Subcutaneous adipose tissue (tissue), 4 donors: ENCODE data around the gene RASA3. TPM values are rescaled to one million over a fixed set of nuclear protein-coding genes. Genes with fewer than 3 reads are reported as not detected.

Experiments
- total RNA-seq, 4 donors: library from RNA; depleted of rRNA; stranded (reverse); fragments of >200 nt; gene quantifications; one replicate each; pipeline ENCODE4 v1.1.0, GENCODE V29; 2016
- TF ChIP-seq, protein P1 (sequence below): fragments of 450-650 bp; IDR thresholded peaks from one replicate; pipeline ENCODE4 v1.5.1; 2016; ENCODE audit warnings: low read depth, mild to moderate bottlenecking, control low read depth, antibody characterized with exemption, moderate library complexity

The RASA3 gene
- total RNA-seq, 4 donors from 2014 or later, result 36.9 to 70.1 (median 46.3) TPM

DNA sequence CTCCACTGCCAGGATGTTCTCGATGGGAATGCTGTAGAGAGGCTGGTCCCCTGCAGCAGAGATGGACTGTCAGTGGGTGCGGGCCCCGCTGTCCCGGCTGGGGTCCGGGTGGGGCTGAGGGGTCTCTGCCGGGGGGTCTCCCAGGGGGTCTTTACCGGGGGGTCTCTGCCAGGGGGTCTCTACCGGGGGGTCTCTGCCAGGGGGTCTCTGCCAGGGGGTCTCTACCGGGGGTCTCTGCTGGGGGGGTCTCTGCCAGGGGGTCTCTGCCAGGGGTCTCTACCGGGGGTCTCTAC, 132.9 kb downstream of the RASA3 start:
- TF ChIP-seq, protein P1, sequence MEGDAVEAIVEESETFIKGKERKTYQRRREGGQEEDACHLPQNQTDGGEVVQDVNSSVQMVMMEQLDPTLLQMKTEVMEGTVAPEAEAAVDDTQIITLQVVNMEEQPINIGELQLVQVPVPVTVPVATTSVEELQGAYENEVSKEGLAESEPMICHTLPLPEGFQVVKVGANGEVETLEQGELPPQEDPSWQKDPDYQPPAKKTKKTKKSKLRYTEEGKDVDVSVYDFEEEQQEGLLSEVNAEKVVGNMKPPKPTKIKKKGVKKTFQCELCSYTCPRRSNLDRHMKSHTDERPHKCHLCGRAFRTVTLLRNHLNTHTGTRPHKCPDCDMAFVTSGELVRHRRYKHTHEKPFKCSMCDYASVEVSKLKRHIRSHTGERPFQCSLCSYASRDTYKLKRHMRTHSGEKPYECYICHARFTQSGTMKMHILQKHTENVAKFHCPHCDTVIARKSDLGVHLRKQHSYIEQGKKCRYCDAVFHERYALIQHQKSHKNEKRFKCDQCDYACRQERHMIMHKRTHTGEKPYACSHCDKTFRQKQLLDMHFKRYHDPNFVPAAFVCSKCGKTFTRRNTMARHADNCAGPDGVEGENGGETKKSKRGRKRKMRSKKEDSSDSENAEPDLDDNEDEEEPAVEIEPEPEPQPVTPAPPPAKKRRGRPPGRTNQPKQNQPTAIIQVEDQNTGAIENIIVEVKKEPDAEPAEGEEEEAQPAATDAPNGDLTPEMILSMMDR, result no peak

DNA sequence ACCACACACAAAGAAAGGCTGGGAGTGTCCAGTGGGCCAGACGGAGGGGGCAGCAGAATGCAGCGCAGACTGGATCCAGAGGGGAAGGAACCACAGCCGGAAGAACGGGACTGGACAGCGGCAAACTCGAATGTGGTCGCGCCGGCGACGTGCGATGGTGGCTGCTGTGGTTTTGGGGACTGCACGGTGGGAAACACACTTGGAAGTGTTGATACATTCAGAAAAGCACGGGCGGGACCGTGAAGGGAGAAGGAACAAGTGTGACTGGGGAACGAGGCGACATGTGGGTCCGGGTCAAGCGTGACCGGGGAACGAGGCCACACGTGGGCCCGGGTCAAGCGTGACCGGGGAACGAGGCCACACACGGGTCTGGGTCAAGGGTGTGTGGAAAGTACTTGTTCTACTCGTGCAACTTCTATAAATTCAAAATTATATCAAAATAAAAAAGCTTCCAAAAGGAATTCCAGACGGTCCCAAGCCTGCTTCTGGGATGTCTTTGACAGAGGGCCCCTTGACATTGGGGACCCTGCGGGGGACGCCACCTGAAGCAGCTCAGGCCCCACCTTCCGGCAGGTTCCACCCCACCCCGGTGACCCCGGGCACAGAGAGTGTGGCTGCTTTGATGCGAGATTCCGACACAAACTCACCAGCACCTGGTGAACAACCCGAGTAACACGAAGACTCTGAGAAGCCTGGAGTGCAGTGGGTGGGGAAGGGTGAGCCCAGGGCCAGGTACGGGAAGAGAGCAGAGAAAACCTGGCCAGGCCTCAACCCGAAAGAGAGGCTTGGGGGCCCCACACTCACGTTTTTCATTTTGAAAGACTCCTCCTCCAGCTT, 133.4 kb downstream of the RASA3 start:
- TF ChIP-seq, protein P1, result no peak

DNA sequence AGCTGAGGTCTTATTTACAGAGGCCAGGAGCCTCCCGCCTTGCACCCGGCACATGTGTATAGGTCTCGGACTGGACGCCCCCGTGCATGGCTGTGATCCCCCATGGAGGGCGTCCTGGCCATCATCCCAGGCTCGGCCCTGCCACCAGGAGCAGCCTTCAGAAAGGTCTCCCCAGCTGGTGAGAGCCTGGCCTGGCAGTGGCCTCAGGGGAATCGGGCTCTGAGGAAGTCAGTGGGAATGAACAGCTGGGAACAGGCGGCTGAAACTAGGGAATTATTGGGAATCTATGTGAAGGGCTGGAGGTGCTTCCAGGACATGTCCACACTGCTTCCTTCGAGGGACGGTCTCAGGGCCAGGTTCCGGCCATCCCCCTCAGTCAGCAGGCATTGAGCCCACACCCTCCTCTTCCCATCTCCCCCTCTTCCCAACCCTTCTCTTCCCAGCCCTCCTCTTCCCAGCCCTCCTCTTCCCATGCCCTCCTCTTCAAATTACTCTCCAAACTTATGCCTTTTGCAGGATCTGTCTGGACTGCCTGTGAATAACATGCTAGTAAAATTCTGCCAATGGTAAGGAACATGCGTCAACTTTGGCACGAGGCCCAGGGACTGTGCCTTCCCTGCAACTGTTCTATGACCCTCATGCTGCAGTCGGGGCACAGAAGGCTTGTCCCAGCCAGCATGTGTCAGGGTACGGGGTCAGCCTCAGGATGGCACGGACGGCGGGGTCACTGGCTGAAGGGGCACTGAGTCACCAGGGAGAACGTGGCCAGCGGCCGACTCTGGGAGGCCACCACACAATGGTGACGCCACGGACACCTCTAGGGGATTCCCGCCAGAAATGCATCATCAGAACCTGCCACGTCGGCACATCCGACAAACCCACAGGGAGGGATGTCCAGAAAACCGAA, 134.3 kb downstream of the RASA3 start:
- TF ChIP-seq, protein P1, result no peak

DNA sequence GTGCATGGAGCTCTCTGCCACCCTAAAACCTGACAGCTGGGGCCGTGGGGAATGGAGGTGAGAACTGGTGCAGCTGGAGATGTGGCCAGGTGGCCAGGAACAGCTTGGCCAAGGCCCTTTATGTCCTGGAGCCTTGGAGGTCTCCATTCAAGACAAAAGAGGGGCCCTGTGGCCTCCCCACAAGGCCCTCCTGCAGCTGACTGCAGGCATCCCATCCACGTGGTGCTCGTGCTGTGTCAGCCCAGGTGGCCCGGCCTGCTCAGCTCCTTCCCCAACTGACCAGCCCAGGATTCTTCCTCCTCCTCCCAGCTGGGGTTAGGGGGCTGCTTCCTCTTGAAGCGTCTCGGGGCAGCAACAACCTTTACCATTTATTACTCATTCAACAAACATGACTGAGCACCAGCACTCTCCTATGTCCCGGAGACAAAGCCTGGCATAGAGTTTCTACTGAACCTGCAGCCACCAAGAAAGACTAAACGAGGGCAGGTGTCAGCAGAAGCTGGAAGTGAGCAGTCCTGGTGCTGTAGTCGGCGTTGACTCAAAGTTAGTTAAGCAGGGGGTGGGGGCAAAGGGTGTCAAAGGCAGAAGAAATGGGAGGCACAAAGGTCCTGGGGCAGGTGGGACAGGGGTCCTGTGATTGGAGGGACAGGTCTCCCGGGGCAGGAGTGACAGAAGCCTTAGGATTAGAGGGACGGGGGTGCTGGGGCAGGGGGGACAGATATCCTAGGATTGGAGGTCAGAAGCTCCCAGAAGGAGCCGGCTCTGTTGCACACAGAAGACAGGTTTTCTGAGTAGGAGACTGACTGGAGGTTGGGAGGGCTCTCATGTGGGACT, 135.3 kb downstream of the RASA3 start:
- TF ChIP-seq, protein P1, result no peak

DNA sequence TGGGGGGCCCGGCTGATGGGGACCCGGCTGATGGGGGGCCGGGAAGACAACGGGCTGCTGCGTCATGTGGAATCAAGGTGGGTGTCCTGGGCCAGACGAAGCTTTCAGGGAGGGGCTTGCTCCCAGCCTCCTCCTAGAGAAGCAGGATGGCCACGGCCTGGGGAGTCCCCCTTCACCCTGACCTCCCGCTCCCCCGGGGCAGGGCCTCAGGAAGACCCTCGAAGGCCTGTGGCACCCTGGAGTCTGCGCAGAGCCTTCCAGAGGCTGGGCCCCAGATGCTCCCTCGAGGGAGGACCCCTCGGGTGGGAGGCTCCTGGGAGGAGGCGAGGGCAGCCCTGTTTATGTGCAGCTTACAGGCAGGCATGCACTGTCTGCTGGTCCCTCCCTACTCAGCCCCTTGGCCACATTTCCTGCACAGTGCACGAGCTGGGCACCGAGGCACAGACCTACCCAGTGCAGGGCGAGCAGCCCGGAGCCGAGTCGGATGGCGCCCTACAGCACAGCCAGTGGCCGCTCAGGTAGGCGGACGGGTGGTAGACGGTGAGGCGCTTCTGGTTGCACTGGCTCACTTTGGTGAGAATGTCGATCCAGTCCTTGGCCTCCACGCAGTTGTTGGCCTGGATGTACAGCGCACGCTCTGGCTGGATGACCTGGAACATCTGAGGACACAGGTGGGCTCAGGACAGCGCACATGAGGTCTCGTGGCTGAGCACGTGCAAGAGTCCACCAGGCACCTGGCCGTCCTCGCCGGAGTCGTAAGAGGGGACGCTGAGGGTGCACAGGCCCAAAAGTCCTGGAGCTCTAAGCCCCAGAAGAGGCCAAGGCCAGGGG, 136.1 kb downstream of the RASA3 start:
- TF ChIP-seq, protein P1, result no peak

DNA sequence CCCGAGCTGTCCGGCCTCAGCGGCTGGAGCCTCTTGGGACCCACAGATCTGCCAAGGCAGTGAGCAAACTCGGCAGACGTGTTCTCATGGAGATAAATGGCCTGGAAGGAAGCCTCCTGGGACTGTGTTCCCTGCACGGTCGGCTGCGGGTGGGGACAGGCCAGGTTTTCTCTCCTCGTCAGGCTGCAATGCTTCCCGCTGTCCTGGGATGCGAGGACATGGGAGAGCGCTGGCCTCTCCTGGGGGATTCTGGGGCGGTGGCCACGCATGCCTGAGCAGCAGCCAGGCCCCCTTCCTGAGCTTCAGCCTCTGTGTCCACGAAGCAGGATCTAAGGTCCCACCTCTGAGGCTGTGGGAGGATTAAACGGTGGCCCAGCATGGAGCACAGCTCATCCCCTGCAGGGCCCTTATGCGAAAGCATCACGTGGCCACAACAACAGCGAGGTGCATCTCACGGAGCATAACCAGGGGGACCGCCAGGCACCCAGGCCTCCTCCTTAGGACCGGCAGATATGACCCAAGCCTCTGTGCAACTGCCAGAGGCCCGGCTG, 137.3 kb downstream of the RASA3 start:
- TF ChIP-seq, protein P1, result no peak
